ENCODE results near the gene IGFBP2.

GRCh38 chr2:216618785-216619184, 14.4 kb upstream of the IGFBP2 start:
- TF ChIP-seq EZH2 (IDR thresholded peaks at IDR 0.05; ENCODE audit: borderline replicate concordance, insufficient read depth, low read depth, low read length, poor library complexity, severe bottlenecking) (no peak), CTCF (IDR thresholded peaks at IDR 0.05) (no peak)
